ENCODE measurements around the gene ETDB. TPM values are rescaled to one million over a fixed set of nuclear protein-coding genes. Genes with fewer than 3 reads are reported as not detected.
"Not testable (repeated sequence)": the region's sequence is repeated elsewhere in the genome, so short reads cannot be mapped to it uniquely, and the experiment has no call there.

The ETDB gene
- total RNA-seq (ENCODE audit: low replicate concordance): not detected in 2 replicates

DNA sequence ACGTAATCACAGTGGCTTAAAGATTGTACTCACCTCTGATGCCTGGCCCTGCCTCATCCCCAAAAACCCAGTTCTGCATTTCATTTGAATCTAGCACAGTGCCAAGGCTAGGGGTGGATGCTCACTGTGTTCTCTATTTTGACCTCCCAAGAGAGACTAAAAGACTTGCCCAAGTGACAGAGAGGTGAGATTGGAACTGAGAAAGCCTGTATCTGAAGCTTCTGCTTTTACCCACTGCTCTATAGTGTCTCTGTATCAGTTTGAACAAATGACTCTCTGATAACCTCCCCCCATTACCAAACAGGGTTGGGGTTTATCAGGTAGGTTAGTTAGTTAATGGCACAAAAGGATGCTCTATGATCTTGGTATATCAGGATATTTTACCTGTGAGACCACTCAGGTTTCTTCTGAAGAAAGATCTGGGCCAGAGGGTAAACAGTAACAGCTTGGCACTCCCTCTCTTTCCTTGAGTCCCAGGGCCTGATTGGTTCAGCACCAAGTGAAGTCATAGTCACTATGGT is at the start of gene ETDB:
ETDB (minus strand) TSS at position 471 of the 521 bp plus-strand sequence. CDS start 1,265 bp downstream, outside the sequence.
- H3K4me3 Mint-ChIP-seq; H3K9me3 Mint-ChIP-seq; H3K36me3 ChIP-seq; H3K27ac Mint-ChIP-seq; H3K9me3 ChIP-seq (ENCODE audit: low read depth); H3K27me3 ChIP-seq; H3K27ac ChIP-seq; H3F3A ChIP-seq (ENCODE audit: low read depth); H3K4me3 ChIP-seq; H3K9ac ChIP-seq; H3K4me2 ChIP-seq; H2AFZ ChIP-seq (replicated peaks); DNase-seq (ENCODE audit: low spot score); H3K36me3 Mint-ChIP-seq; H3K4me1 Mint-ChIP-seq; H3K79me2 ChIP-seq (ENCODE audit: low read depth); H3K4me1 ChIP-seq; H4K20me1 ChIP-seq (ENCODE audit: low read depth); H3K27me3 Mint-ChIP-seq (ENCODE audit: insufficient read depth, low read depth): not testable (repeated sequence)

DNA sequence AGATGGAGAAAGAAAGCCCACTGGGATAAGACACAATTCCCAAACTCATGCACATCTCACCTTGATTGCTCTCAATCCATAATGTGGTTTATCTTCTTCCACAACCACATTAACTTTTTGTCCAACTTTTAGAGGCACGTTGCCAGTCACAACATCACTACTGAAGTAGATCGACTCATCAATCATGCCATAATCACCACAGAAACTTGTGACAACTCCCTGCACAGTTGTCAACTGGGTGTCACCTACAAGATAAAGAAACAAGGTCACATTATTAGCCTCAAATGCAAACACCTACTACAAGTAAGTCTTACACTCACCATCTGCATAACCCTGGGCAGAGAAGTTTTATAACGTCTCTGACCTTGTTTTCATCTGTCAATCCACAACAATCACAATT is 49.2 kb upstream of the ETDB start:
- not testable (repeated sequence) for H3K9ac ChIP-seq

DNA sequence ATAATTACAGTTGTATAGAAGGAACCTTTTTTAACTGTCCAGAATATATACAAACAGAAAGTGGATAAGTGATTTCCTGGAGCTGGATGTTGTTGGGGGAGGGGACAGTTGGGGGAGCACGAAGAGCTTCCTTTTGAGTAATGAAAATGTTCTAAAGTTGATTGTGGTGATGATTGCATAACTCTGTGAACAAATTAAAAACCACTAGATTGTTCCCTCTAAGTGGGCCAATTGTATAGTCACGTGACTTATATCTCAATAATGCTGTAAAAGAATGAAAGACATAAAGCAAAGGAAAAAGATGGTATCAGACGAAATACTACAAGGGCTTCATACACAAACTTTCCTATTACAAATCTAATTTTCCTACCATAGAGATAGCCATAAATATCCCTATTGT is 48.2 kb upstream of the ETDB start:
- Mint-ChIP-seq H3K4me1 (no peaks in the 10 kb centered on the region), H3K27me3 (ENCODE audit: insufficient read depth, low read depth) (no peaks in the 10 kb centered on the region), H3K27ac (no peak overlapping the region), H3K4me3 (no peak overlapping the region), H3K36me3 (no peaks in the 10 kb centered on the region), H3K9me3 (no peaks in the 10 kb centered on the region)
- Histone ChIP-seq H3K4me3 (no peak overlapping the region), H3K9me3 (ENCODE audit: low read depth) (no peaks in the 10 kb centered on the region), H4K20me1 (ENCODE audit: low read depth) (no peaks in the 10 kb centered on the region), H3K9ac (no peak overlapping the region), H3K4me1 (no peaks in the 10 kb centered on the region), H3K27me3 (no peaks in the 10 kb centered on the region), H3K36me3 (no peaks in the 10 kb centered on the region), H3K27ac (no peak overlapping the region), H3K79me2 (ENCODE audit: low read depth) (no peaks in the 10 kb centered on the region), H3K4me2 (no peak overlapping the region), H2AFZ (replicated peaks) (no peak overlapping the region), H3F3A (ENCODE audit: low read depth) (no peaks in the 10 kb centered on the region)
- TF ChIP-seq EZH2phosphoT487 (IDR thresholded peaks at IDR 0.05) (no peak), EZH2 (IDR thresholded peaks at IDR 0.05) (no peak)
- TF ChIP-seq, protein P1, sequence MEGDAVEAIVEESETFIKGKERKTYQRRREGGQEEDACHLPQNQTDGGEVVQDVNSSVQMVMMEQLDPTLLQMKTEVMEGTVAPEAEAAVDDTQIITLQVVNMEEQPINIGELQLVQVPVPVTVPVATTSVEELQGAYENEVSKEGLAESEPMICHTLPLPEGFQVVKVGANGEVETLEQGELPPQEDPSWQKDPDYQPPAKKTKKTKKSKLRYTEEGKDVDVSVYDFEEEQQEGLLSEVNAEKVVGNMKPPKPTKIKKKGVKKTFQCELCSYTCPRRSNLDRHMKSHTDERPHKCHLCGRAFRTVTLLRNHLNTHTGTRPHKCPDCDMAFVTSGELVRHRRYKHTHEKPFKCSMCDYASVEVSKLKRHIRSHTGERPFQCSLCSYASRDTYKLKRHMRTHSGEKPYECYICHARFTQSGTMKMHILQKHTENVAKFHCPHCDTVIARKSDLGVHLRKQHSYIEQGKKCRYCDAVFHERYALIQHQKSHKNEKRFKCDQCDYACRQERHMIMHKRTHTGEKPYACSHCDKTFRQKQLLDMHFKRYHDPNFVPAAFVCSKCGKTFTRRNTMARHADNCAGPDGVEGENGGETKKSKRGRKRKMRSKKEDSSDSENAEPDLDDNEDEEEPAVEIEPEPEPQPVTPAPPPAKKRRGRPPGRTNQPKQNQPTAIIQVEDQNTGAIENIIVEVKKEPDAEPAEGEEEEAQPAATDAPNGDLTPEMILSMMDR (IDR thresholded peaks at IDR 0.05): no peak
- DNase-seq (ENCODE audit: low spot score): no peak

More for the DNA sequence above, 49.2 kb upstream of the ETDB start:
- not testable (repeated sequence) for H3K4me1 Mint-ChIP-seq; H3K36me3 ChIP-seq; H3K79me2 ChIP-seq (ENCODE audit: low read depth); H3F3A ChIP-seq (ENCODE audit: low read depth); H3K9me3 ChIP-seq (ENCODE audit: low read depth); H4K20me1 ChIP-seq (ENCODE audit: low read depth); H3K4me3 ChIP-seq; H3K4me1 ChIP-seq; H3K27me3 ChIP-seq; H3K27me3 Mint-ChIP-seq (ENCODE audit: insufficient read depth, low read depth); H3K9me3 Mint-ChIP-seq; DNase-seq (ENCODE audit: low spot score); H3K4me2 ChIP-seq; H3K4me3 Mint-ChIP-seq; H2AFZ ChIP-seq (replicated peaks); H3K36me3 Mint-ChIP-seq; H3K27ac ChIP-seq; H3K27ac Mint-ChIP-seq

DNA sequence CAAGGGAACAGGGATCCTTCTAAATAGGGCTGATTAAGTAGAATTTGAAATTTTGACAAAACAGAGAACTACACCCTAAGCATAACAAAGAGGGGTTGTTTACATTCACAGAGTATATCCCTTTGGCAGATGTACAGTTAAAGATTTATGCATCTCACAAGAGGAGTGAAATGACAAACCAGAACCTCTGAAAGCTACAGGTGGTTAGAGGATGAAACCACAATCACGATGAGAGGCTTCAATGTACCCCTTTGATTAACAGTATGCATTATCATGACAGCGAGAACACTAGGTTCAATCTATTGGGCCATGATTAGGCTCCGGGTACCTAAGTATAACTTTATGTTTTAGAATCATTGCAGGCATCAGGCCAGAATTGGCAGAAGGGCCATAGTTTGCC is 34.4 kb upstream of the ETDB start:
- not testable (repeated sequence) for H3K9me3 ChIP-seq (ENCODE audit: low read depth); H4K20me1 ChIP-seq (ENCODE audit: low read depth); H3K79me2 ChIP-seq (ENCODE audit: low read depth); H3K4me3 Mint-ChIP-seq; H3K36me3 Mint-ChIP-seq; H3F3A ChIP-seq (ENCODE audit: low read depth); H3K9me3 Mint-ChIP-seq; H3K9ac ChIP-seq; H3K4me1 ChIP-seq; H3K27me3 ChIP-seq; H3K27ac Mint-ChIP-seq; H3K4me3 ChIP-seq; DNase-seq (ENCODE audit: low spot score); H2AFZ ChIP-seq (replicated peaks); H3K4me2 ChIP-seq; H3K27me3 Mint-ChIP-seq (ENCODE audit: insufficient read depth, low read depth); H3K4me1 Mint-ChIP-seq; H3K36me3 ChIP-seq; H3K27ac ChIP-seq

DNA sequence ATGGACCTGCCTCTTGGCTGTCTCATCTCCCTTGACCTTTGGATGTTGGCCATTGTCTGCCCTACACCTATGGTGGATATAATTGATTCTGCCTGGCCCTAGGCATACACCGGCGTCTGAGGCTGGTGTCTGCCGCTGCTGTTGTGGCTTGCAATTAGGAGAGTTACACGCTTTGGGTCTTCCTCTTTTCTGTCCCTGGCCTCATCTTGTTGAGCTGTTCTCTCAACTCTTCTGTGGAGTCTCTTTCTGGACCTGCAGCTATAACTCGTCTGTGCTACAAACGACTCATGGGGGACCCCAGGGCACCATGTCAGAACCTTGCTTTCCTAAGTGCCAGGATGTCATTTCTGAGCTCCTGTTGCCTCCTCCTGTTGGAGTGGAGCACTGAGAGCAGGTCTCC is 5.8 kb upstream of the ETDB start:
- H3K9me3 ChIP-seq (ENCODE audit: low read depth); H3K9me3 Mint-ChIP-seq; H3K79me2 ChIP-seq (ENCODE audit: low read depth); H3F3A ChIP-seq (ENCODE audit: low read depth); H3K27ac ChIP-seq; H3K4me1 Mint-ChIP-seq; H3K27me3 Mint-ChIP-seq (ENCODE audit: insufficient read depth, low read depth); H3K27me3 ChIP-seq; H3K4me1 ChIP-seq; DNase-seq (ENCODE audit: low spot score); H3K27ac Mint-ChIP-seq; H3K36me3 Mint-ChIP-seq; H3K36me3 ChIP-seq; H3K4me3 ChIP-seq; H2AFZ ChIP-seq (replicated peaks); H4K20me1 ChIP-seq (ENCODE audit: low read depth); H3K4me2 ChIP-seq; H3K9ac ChIP-seq; H3K4me3 Mint-ChIP-seq: not testable (repeated sequence)

DNA sequence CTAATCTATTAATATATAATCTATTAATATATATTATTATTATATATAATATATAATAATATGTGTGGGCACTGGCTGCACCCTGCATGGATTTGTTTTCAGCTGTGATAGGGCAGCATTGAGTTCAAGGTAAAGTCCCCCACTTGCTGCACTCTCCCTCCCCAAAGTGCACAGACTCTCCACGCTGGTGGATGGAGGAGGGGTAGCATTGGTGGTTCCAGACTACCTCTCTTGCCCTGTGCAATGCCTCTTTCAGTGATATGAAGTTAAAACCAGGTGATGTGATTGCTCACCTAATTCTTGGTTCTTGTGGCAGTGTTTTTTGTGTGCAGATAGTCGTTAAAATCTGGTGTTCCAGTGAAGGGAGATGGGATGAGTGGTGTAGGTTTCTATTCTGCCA is 4.3 kb downstream of the ETDB start:
- H3F3A ChIP-seq (ENCODE audit: low read depth); H3K4me1 ChIP-seq; H3K27ac ChIP-seq; DNase-seq (ENCODE audit: low spot score); H3K4me2 ChIP-seq; H3K9me3 ChIP-seq (ENCODE audit: low read depth); H3K4me3 Mint-ChIP-seq; H3K4me1 Mint-ChIP-seq; H3K9ac ChIP-seq; H3K36me3 Mint-ChIP-seq; H3K4me3 ChIP-seq; H2AFZ ChIP-seq (replicated peaks); H3K79me2 ChIP-seq (ENCODE audit: low read depth); H3K27me3 Mint-ChIP-seq (ENCODE audit: insufficient read depth, low read depth); H3K9me3 Mint-ChIP-seq; H3K27me3 ChIP-seq; H3K36me3 ChIP-seq; H3K27ac Mint-ChIP-seq; H4K20me1 ChIP-seq (ENCODE audit: low read depth): not testable (repeated sequence)
